K562 (cell line): ENCODE results near the gene RAB3C.

Source experiments
- CREB1 ChIP-seq, 2 experiments: sonication (generic) in 1 of 2; formaldehyde crosslinking in 1 of 2; IDR thresholded peaks; 2 replicates each; pipeline versions ENCODE4 v1.6.1 to v1.8.0; 2012 to 2022; ENCODE audit warnings: inconsistent platforms in 1 of 2, mild to moderate bottlenecking in 1 of 2, missing genetic modification reagents in 1 of 2, moderate library complexity in 1 of 2
- CTCF ChIP-seq, 3 experiments: IDR thresholded peaks in 2 of 3; conservative IDR thresholded peaks in 1 of 3; 2 replicates each; pipeline ENCODE4 v1.5.1; 2011 to 2012; ENCODE audit warnings: low read length in 3 of 3, mild to moderate bottlenecking in 3 of 3, control low read depth in 2 of 3, improper control_type of control experiment in 1 of 3, inconsistent platforms in 1 of 3, low read depth in 1 of 3, mixed read lengths in 1 of 3, moderate library complexity in 1 of 3; ENCODE audit not compliant: insufficient read depth in 2 of 3
- NR1H2 ChIP-seq: sonication (generic); formaldehyde crosslinking; IDR thresholded peaks from 2 replicates; pipeline ENCODE4 v1.4.0; 2020; ENCODE audit warnings: mild to moderate bottlenecking, missing genetic modification reagents
- YY1 ChIP-seq, 3 experiments: IDR thresholded peaks; 2 replicates each; pipeline ENCODE4 v1.6.1; 2011; ENCODE audit warnings: low read length in 2 of 3, mild to moderate bottlenecking in 2 of 3, moderate library complexity in 2 of 3, borderline replicate concordance in 1 of 3, control low read depth in 1 of 3, low read depth in 1 of 3; ENCODE audit not compliant: insufficient read depth in 3 of 3, insufficient replicate concordance in 2 of 3, control insufficient read depth in 1 of 3, insufficient read length in 1 of 3; ENCODE audit errors: extremely low read depth in 1 of 3
- ZBTB11 ChIP-seq, 3 experiments: fragments of 200-800 bp in 1 of 3; fragments of 250-450 bp in 1 of 3; fragments of 450-650 bp in 1 of 3; sonication (Bioruptor Pico) in 1 of 3; sonication (Bioruptor generic) in 1 of 3; formaldehyde crosslinking in 1 of 3; IDR thresholded peaks; 2 replicates each; pipeline versions ENCODE4 v1.6.1 to v1.8.0; 2016 to 2022; ENCODE audit warnings: mild to moderate bottlenecking in 2 of 3, missing genetic modification characterization in 2 of 3, missing compliant biosample characterization in 1 of 3, moderate library complexity in 1 of 3
- ZBTB40 ChIP-seq, 2 experiments: fragments of 450-650 bp in 1 of 2; sonication (generic) in 1 of 2; formaldehyde crosslinking in 1 of 2; IDR thresholded peaks; 2 replicates each; pipeline versions ENCODE4 v1.7.1 to v1.9.0; 2016 to 2022; ENCODE audit warnings: inconsistent platforms in 1 of 2, mild to moderate bottlenecking in 1 of 2, missing genetic modification reagents in 1 of 2
- ZFX ChIP-seq: sonication (generic); formaldehyde crosslinking; IDR thresholded peaks from 2 replicates; pipeline ENCODE4 v1.8.0; 2022; ENCODE audit warnings: mild to moderate bottlenecking, missing genetic modification reagents, moderate library complexity
- ZNF398 ChIP-seq: fragments of 250-450 bp; sonication (Bioruptor Pico); IDR thresholded peaks from 2 replicates; pipeline ENCODE4 v1.8.0; 2021; ENCODE audit warnings: moderate library complexity, mild to moderate bottlenecking, inconsistent platforms
- ZNF561 ChIP-seq: fragments of 450-650 bp; formaldehyde crosslinking; conservative IDR thresholded peaks from 2 replicates; pipeline ENCODE4 v1.4.0; 2020; ENCODE audit warnings: mild to moderate bottlenecking, moderate library complexity

GRCh38 chr5:58739051-58739450, 156.2 kb downstream of the RAB3C start:
- TF ChIP-seq ZBTB11 (CRISPR knock-in tag; IDR thresholded peaks at IDR 0.05) (no peak), CREB1 (IDR thresholded peaks at IDR 0.05) (no peak), CREB1 (CRISPR knock-in tag; IDR thresholded peaks at IDR 0.05) (no peak), ZNF561 (CRISPR knock-in tag) (no peak), ZBTB40 (IDR thresholded peaks at IDR 0.05) (no peak), ZBTB40 (CRISPR knock-in tag; IDR thresholded peaks at IDR 0.05) (no peak), ZFX (CRISPR knock-in tag) (no peak), CTCF (IDR thresholded peaks at IDR 0.05 in 2 of 3, conservative IDR thresholded peaks at IDR 0.05 in 1 of 3; ENCODE audit: insufficient read depth in 2 of 3, low read depth in 1 of 3, low read length in 3 of 3) (no peak), YY1 (IDR thresholded peaks at IDR 0.05; ENCODE audit: borderline replicate concordance in 1 of 3, control insufficient read depth in 1 of 3, extremely low read depth in 1 of 3, insufficient read depth in 3 of 3, insufficient read length in 1 of 3, insufficient replicate concordance in 2 of 3, low read depth in 1 of 3, low read length in 2 of 3) (no peak), ZNF398 (CRISPR knock-in tag) (no peak), NR1H2 (CRISPR knock-in tag) (no peak)
